Fibroblast of mammary gland (primary cell): ENCODE results near the gene TBC1D2.

Source experiments
- DNase-seq: peaks from one replicate; pipeline ENCODE4 v3.0.0-alpha.2; 2010; ENCODE audit warnings: low read depth
- H3K4me3 ChIP-seq: 2 replicates; pipeline ENCODE4 v1.5.1; 2011; ENCODE audit warnings: low read depth, mild to moderate bottlenecking, low read length, moderate library complexity; ENCODE audit not compliant: control insufficient read depth
- CTCF ChIP-seq: conservative IDR thresholded peaks from 2 replicates; pipeline ENCODE4 v1.5.1; 2011; ENCODE audit warnings: low read depth, low read length, inconsistent platforms; ENCODE audit not compliant: control insufficient read depth, insufficient read depth

TBC1D2 gene

GRCh38 chr9:98164912-98165311, 90.5 kb downstream of the TBC1D2 start:
- H3K4me3 ChIP-seq = no peak overlapping the region
- DNase-seq = no peak
- no peak for TF ChIP-seq CTCF

GRCh38 chr9:98162613-98163012, 92.8 kb downstream of the TBC1D2 start:
- no peak overlapping the region for H3K4me3 ChIP-seq
- DNase-seq = no peak
- TF ChIP-seq CTCF = no peak

- H3K4me3 ChIP-seq = no peak overlapping the region
- no peak for DNase-seq
- no peak for TF ChIP-seq CTCF
These were observed 93.6 kb downstream of the TBC1D2 start for GRCh38 chr9:98161851-98162250.

GRCh38 chr9:98159790-98160189, 95.7 kb downstream of the TBC1D2 start:
- no peak for TF ChIP-seq CTCF
- no peak for DNase-seq
- no peak overlapping the region for H3K4me3 ChIP-seq

- no peak for DNase-seq
- no peak overlapping the region for H3K4me3 ChIP-seq
- TF ChIP-seq CTCF = no peak
These were observed 96.1 kb downstream of the TBC1D2 start for GRCh38 chr9:98159301-98159700.

- no peak for DNase-seq
- no peak overlapping the region for H3K4me3 ChIP-seq
- no peak for TF ChIP-seq CTCF
These were observed 97.2 kb downstream of the TBC1D2 start for GRCh38 chr9:98158071-98158831.
